Lung (tissue), 12 donors: ENCODE measurements around the gene PGR. TPM values are rescaled to one million over a fixed set of nuclear protein-coding genes. Genes with fewer than 3 reads are reported as not detected.

Experiments used
- ATAC-seq: fragments of 200-7000 bp; cut with Tn5 transposase; one replicate; pipeline ENCODE4 v1.9.1; 2020; ENCODE audit warnings: moderate number of reproducible peaks; ENCODE audit not compliant: insufficient read depth, low FRiP score
- DNase-seq, 3 donors: peaks; one replicate each; pipeline ENCODE4 v3.0.0-alpha.2; 2013 to 2017
- H3K27ac ChIP-seq, 2 donors: one replicate each; pipeline ENCODE4 v1.5.1; 2013; ENCODE audit warnings: mild to moderate bottlenecking in 2 of 2, moderate library complexity in 2 of 2, control low read depth in 1 of 2, inconsistent platforms in 1 of 2, low read depth in 1 of 2, low read length in 1 of 2
- H3K27me3 ChIP-seq, 3 donors: one replicate each; pipeline ENCODE4 v1.5.1; 2013; ENCODE audit warnings: low read length in 2 of 3; ENCODE audit not compliant: control insufficient read depth in 3 of 3, insufficient read depth in 3 of 3
- H3K36me3 ChIP-seq, 4 donors: one replicate each; pipeline ENCODE4 v1.5.1; 2013; ENCODE audit warnings: low read length in 4 of 4, mild to moderate bottlenecking in 1 of 4, moderate library complexity in 1 of 4; ENCODE audit not compliant: control insufficient read depth in 4 of 4, insufficient read depth in 4 of 4
- H3K4me1 ChIP-seq, 5 donors: one replicate each; pipeline ENCODE4 v1.5.1; 2013; ENCODE audit warnings: low read length in 5 of 5, mild to moderate bottlenecking in 2 of 5, moderate library complexity in 1 of 5; ENCODE audit not compliant: control insufficient read depth in 5 of 5, insufficient read depth in 5 of 5
- H3K4me3 ChIP-seq: one replicate; pipeline ENCODE4 v1.5.1; 2013; ENCODE audit warnings: mild to moderate bottlenecking, control low read depth, moderate library complexity
- H3K9ac ChIP-seq, 2 donors: one replicate each; pipeline ENCODE4 v1.5.1; 2013; ENCODE audit warnings: low read length in 2 of 2, control low read depth in 1 of 2; ENCODE audit not compliant: insufficient read depth in 1 of 2
- H3K9me3 ChIP-seq, 4 donors: one replicate each; pipeline ENCODE4 v1.5.1; 2013; ENCODE audit warnings: low read length in 3 of 4, mild to moderate bottlenecking in 1 of 4, moderate library complexity in 1 of 4; ENCODE audit not compliant: control insufficient read depth in 4 of 4, insufficient read depth in 3 of 4
- WGBS, 2 donors: extraction: QIAGEN DNeasy Blood & Tissue Kit; methylation state at CpG; one replicate each; pipeline ENCODE4 v1.1.7; 2013; 5-methylcytosine and 5-hydroxymethylcytosine counted together
- polyA plus RNA-seq, 2 donors: library from polyadenylated mRNA; stranded (reverse); fragments of 200-250 nt; gene quantifications; one replicate each; pipeline ENCODE4 v1.2.1, GENCODE V29; 2013
- total RNA-seq, 2 donors: library from RNA; depleted of rRNA in 1 of 2; stranded (reverse); fragments of >200 nt in 1 of 2; gene quantifications; one replicate each; pipeline ENCODE4 v1.2.1, GENCODE V29; 2014 to 2021
- TF ChIP-seq, protein P1 (sequence below): IDR thresholded peaks from 2 replicates; pipeline ENCODE4 v1.5.1; 2012; ENCODE audit warnings: mild to moderate bottlenecking; ENCODE audit errors: control extremely low read depth, extremely low read depth
- donor health status: control.
- donor health status: control.
- donor health status: Bipolar disorder and iron deficiency.
- donor health status: healthy.
- donor health status: DM: yes; HTN: yes; CAD: no.

Gene PGR
- total and polyA plus RNA-seq, 4 donors = 0.16 to 8.8 (median 1.3) TPM

DNA sequence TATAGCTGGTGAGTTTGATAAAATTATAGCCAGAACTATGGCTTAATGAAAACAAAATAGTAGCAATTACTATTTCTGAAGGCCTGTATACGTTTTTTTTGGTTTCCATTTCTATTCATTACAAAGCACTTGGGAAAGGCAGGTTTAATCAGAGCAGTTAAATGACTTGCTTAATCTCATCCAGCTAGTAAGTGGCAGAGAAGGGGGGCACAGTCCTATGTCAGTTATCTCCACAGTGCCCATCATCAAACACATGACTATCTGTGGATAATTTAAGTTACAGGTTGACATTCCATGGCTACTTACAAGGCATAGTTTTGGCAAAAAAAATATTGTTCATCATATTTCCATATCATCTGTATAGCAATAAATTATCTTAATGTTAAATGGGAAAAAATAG lies 93.7 kb downstream of the PGR start:
- 65 to 69% methylated on average over 1 of the region's 1 CpG for WGBS, 2 donors
- DNase-seq = no peak
- ATAC-seq = no peak

GRCh38 chr11:101034076-101034475 lies 95.5 kb downstream of the PGR start:
- no peaks in the 10 kb centered on the region for H3K9me3 ChIP-seq
- ATAC-seq (no peak), DNase-seq (peak; percentile 67 to 90 (median 75))
- no peaks in the 10 kb centered on the region for H3K36me3 ChIP-seq
- peak overlapping the region in 1 of 2 donors; percentile 89 for H3K27ac ChIP-seq
- peaks cover 0 to 7% (median 4%) of the 10 kb centered on the region in 5 donors for H3K4me1 ChIP-seq
- no peaks in the 10 kb centered on the region for H3K27me3 ChIP-seq
- TF ChIP-seq, protein P1, sequence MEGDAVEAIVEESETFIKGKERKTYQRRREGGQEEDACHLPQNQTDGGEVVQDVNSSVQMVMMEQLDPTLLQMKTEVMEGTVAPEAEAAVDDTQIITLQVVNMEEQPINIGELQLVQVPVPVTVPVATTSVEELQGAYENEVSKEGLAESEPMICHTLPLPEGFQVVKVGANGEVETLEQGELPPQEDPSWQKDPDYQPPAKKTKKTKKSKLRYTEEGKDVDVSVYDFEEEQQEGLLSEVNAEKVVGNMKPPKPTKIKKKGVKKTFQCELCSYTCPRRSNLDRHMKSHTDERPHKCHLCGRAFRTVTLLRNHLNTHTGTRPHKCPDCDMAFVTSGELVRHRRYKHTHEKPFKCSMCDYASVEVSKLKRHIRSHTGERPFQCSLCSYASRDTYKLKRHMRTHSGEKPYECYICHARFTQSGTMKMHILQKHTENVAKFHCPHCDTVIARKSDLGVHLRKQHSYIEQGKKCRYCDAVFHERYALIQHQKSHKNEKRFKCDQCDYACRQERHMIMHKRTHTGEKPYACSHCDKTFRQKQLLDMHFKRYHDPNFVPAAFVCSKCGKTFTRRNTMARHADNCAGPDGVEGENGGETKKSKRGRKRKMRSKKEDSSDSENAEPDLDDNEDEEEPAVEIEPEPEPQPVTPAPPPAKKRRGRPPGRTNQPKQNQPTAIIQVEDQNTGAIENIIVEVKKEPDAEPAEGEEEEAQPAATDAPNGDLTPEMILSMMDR = no peak
- H3K4me3 ChIP-seq = no peak overlapping the region
- 62 to 82% methylated on average over 4 of the region's 4 CpGs for WGBS, 2 donors
- no peak overlapping the region for H3K9ac ChIP-seq

More for the DNA sequence above, 93.7 kb downstream of the PGR start:
- H3K27me3 ChIP-seq = no peaks in the 10 kb centered on the region
- H3K4me3 ChIP-seq = no peak overlapping the region
- peaks cover 0 to 7% (median 4%) of the 10 kb centered on the region in 5 donors for H3K4me1 ChIP-seq
- no peaks in the 10 kb centered on the region for H3K9me3 ChIP-seq
- H3K27ac ChIP-seq = peak overlapping the region in 1 of 2 donors; percentile 45
- no peak overlapping the region for H3K9ac ChIP-seq
- TF ChIP-seq, protein P1 = no peak
- no peaks in the 10 kb centered on the region for H3K36me3 ChIP-seq

- no peaks in the 10 kb centered on the region for H3K9me3 ChIP-seq
- H3K36me3 ChIP-seq = no peaks in the 10 kb centered on the region
- peaks cover 0 to 7% (median 4%) of the 10 kb centered on the region in 5 donors for H3K4me1 ChIP-seq
- no peaks in the 10 kb centered on the region for H3K27me3 ChIP-seq
- ATAC-seq (no peak), DNase-seq (no peak)
- no peak overlapping the region for H3K27ac ChIP-seq
- no peak overlapping the region for H3K9ac ChIP-seq
- no peak overlapping the region for H3K4me3 ChIP-seq
- TF ChIP-seq, protein P1 = no peak
Observed at GRCh38 chr11:101032991-101033390, 96.6 kb downstream of the PGR start.

DNA sequence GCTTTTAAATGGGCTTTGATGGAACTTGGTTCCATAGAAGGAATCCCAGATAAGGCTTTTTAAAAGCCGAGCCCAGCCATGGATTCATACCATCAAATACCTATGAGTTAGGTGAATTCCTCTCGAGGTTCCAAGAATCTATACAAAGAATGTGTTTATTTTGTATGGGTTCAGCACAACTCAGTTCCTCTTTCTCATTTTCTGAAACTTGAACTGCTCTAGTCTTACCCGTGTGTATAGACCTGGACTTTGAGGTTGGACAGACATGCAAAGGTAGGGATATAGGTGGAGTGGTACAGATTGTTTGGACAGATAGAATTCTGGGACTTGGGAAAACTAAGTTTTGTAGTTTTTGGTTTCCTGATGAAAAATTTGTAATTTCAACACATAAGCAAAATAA lies 97.9 kb downstream of the PGR start:
- 78 to 83% methylated on average over 3 of the region's 3 CpGs for WGBS, 2 donors
- TF ChIP-seq, protein P1 = no peak
- Histone ChIP-seq H3K36me3 (no peaks in the 10 kb centered on the region), H3K27ac (no peak overlapping the region), H3K27me3 (no peaks in the 10 kb centered on the region), H3K9me3 (no peaks in the 10 kb centered on the region), H3K9ac (no peak overlapping the region), H3K4me3 (no peak overlapping the region), H3K4me1 (peaks cover 0 to 7% (median 0%) of the 10 kb centered on the region in 5 donors)
- DNase-seq = no peak
- ATAC-seq = no peak
